GM20000 (cell line): ENCODE data around the gene SNRNP200.
"Not testable (repeated sequence)": the region's sequence is repeated elsewhere in the genome, so short reads cannot be mapped to it uniquely, and the experiment has no call there.

Source experiments
- DNase-seq: peaks from one replicate; pipeline ENCODE4 v3.0.0; 2012; ENCODE audit warnings: low spot score
- CTCF ChIP-seq: IDR thresholded peaks from 2 replicates; pipeline ENCODE4 v1.5.1; 2012; ENCODE audit warnings: mild to moderate bottlenecking, control low read depth; ENCODE audit errors: extremely low read depth, missing control alignments

Gene SNRNP200

DNA sequence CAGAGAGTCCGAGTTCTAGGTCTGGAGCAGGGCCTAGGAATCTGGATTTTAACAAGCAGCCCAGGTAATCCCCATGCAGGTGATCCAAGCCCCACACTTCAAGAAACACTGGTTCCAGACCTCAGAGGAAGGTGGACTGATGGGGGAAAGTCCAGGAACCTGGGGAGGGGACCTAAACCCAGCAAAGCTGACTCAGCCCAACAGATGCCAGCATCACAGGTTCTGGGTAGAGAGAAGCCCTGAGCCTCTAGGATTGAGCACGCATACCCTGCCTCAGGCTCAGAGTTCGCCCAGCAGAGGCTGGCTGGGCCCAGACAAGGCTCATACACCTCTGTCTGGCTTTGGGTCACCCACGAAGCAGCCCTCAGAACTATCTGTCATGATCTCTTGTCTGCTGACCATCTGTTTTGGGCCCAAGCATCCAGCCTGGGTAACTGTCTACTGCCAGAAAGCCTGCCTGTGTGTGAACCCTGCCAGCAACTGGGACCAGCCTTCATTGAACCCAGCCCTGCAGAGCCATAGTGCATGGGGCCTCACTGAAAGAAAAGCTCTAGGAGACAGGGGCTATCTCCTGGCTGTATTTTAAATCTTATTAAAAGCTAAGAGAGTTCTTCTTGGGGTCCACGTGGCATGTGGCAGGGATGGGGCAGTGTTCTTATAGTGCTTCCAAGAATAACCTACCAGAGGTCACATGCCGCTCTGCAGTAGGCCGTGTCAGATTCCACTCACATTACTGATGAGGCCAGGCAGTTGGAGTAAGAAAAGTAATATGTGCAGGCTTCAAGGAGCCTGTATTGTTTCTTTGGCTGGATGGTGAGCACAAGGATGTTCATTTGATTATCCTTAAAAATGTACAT, 47.0 kb downstream of the SNRNP200 start:
- no peak for DNase-seq
- TF ChIP-seq CTCF = no peak

GRCh38 chr2:96257744-96258143, 47.6 kb downstream of the SNRNP200 start:
- DNase-seq = not testable (repeated sequence)

DNA sequence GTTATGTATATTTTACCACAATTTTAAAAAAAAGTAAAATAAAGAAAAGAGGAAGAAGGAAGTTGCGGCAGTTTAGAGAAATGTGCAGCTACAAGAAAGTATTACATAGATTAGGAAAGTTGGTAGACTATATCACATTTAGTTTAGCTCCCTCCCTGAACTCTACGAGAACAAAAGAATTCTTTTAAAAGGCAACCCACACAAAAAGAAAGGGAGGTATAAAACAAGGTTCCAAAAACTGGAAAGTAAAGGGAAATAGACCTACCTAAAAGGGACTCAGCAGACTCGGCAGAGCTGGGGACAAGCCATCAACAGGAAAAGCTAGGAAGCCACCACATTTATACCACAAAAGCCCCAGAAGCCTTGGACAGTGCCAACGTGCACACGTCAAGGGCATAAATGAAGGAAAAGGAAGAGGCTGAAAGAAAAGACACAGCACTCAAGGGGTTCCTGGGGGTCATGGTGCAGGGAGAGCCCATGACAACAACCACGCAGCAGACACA, 48.7 kb downstream of the SNRNP200 start:
- no peak for TF ChIP-seq CTCF

DNA sequence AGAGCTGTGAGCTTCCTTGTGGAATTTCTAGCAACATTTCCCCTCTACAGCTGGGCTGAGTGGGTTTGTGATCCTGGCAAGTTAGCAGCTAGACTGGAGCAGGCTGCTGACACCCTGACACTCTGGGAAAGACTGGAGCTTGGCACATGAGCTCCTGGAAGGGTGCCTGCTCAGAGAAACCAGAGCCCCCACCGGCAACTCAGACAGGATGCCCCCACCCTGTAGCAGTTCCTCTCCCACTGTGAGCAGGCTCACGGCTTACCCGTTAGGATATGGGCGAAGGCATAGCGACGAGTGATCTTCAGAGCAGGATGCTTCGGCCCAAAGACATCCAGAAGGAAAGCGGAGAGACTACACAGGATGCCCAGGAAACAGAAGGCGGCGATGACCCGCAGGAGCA, 50.8 kb downstream of the SNRNP200 start:
- TF ChIP-seq CTCF = no peak
- DNase-seq = no peak

More for the DNA sequence above, 48.7 kb downstream of the SNRNP200 start:
- DNase-seq = no peak

DNA sequence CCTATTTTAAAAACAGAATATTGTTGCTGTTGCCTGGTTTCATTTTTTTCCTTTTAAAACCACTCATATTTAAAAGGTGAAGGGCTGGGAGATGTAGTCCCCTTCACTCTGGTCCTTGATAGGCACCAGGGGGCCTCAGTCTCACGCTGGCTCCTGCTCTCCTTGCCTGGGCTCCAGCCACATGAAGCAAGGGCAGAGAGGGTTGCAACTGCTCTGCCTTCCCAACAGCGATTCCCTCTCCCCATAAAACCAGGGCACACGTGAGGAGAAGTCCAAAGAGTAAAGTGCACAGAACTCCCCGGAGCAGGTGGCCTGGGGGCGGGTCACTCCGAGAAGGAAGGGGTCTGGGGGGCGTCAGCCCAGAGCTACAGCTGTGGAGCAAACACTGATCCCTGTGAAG, 52.3 kb downstream of the SNRNP200 start:
- TF ChIP-seq CTCF = no peak
- no peak for DNase-seq

DNA sequence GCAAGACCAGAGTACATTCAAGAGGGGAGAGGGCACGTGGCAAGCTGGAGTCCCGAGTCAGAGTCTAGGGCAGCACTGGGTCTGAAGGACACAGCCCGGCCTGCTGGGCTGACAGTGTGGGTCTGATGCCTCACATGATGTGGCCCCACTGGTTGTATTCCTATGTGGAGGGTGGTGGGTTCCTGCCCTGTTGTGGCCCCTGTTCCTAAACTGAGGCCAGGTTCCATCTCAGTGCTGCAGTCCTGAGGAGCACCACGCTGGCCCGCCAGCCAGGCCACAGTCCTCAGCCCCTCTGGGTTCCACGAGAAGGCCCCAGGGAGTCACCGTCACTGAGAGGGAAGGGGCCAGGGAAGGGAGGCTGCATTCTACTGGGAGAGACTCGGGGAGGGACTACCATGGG, 52.8 kb downstream of the SNRNP200 start:
- no peak for DNase-seq
- no peak for TF ChIP-seq CTCF

- DNase-seq = no peak
These were observed 53.5 kb downstream of the SNRNP200 start for GRCh38 chr2:96251721-96252292.

More at GRCh38 chr2:96251721-96252292, 53.5 kb downstream of the SNRNP200 start:
- no peak for TF ChIP-seq CTCF
